IMR-90 (cell line): ENCODE results near the gene STK36. TPM values are rescaled to one million over a fixed set of nuclear protein-coding genes. Genes with fewer than 3 reads are reported as not detected.

Experiments used
- ATAC-seq: fragments of 200-7000 bp; cut with Tn5 transposase; 2 replicates; pipeline ENCODE4 v1.9.1; 2020; ENCODE audit warnings: low read depth, mild to moderate bottlenecking, moderate library complexity
- BruUV-seq: library from RNA; stranded (reverse); fragments of 400-500 nt; replicated peaks from 2 replicates; lab custom pipeline; 2021; lab: Mats Ljungman, UMichigan
- CTCF ChIA-PET: fragments of 300-600 bp; formaldehyde crosslinking; extraction: SDS; loops from one replicate; lab custom pipeline; 2021; ENCODE audit warnings: antibody characterized with exemption; lab: Yijun Ruan, JAX
- POLR2A ChIA-PET: fragments of 300-600 bp; sonication (Branson Sonifier 250); formaldehyde crosslinking; loops from one replicate; lab custom pipeline; 2022; ENCODE audit warnings: antibody characterized with exemption; ENCODE audit not compliant: unreplicated experiment; lab: Charles Lee
- DNase-seq: peaks from one replicate; pipeline ENCODE4 v3.0.0; 2013
- H2AFZ ChIP-seq: replicated peaks from 2 replicates; pipeline ENCODE3; 2013; ENCODE audit warnings: low read length, mild to moderate bottlenecking; ENCODE audit not compliant: poor library complexity
- H2AK5ac ChIP-seq: 2 replicates; pipeline ENCODE4 v1.6.1; 2013; ENCODE audit warnings: low read depth, low read length, inconsistent platforms
- H2AK9ac ChIP-seq: replicated peaks from 2 replicates; pipeline ENCODE3; 2013; ENCODE audit warnings: mild to moderate bottlenecking, low read depth, low read length, moderate library complexity; ENCODE audit not compliant: poor library complexity
- H2BK120ac ChIP-seq: 2 replicates; pipeline ENCODE4 v1.6.1; 2013; ENCODE audit warnings: low read depth, low read length, inconsistent platforms
- H2BK15ac ChIP-seq: 3 replicates; pipeline ENCODE4 v1.6.1; 2013; ENCODE audit warnings: low read depth, low read length, inconsistent platforms
- H2BK20ac ChIP-seq: 2 replicates; pipeline ENCODE4 v1.6.1; 2013; ENCODE audit warnings: low read depth, mild to moderate bottlenecking, inconsistent platforms, low read length, moderate library complexity
- H2BK5ac ChIP-seq: 2 replicates; pipeline ENCODE4 v1.6.1; 2013; ENCODE audit warnings: mild to moderate bottlenecking, low read depth, low read length, inconsistent platforms; ENCODE audit not compliant: poor library complexity, severe bottlenecking
- H3K14ac ChIP-seq: replicated peaks from 2 replicates; pipeline ENCODE4 v1.6.1; 2013; ENCODE audit warnings: low read depth, low read length, inconsistent platforms
- H3K18ac ChIP-seq: 2 replicates; pipeline ENCODE4 v1.6.1; 2013; ENCODE audit warnings: low read depth, low read length, control low read depth
- H3K23ac ChIP-seq: 2 replicates; pipeline ENCODE4 v1.6.1; 2013; ENCODE audit warnings: low read depth, low read length, inconsistent platforms
- H3K27ac ChIP-seq: 2 replicates; pipeline ENCODE4 v1.5.1; 2013; ENCODE audit warnings: mild to moderate bottlenecking, control low read depth, low read length; ENCODE audit not compliant: insufficient read depth
- H3K27me3 ChIP-seq: 2 replicates; pipeline ENCODE4 v1.6.1; 2013; ENCODE audit warnings: low read length; ENCODE audit not compliant: control insufficient read depth, insufficient read depth
- H3K36me3 ChIP-seq: 2 replicates; pipeline ENCODE4 v1.6.1; 2013; ENCODE audit warnings: low read length, mixed read lengths; ENCODE audit not compliant: control insufficient read depth, insufficient read depth
- H3K4ac ChIP-seq: 2 replicates; pipeline ENCODE4 v1.6.1; 2013; ENCODE audit warnings: low read depth, low read length, inconsistent platforms
- H3K4me1 ChIP-seq: 2 replicates; pipeline ENCODE4 v1.6.1; 2013; ENCODE audit warnings: low read length, mixed read lengths; ENCODE audit not compliant: control insufficient read depth, insufficient read depth
- H3K4me2 ChIP-seq: 2 replicates; pipeline ENCODE4 v1.6.1; 2013; ENCODE audit warnings: low read depth, mild to moderate bottlenecking, control low read depth, low read length, moderate library complexity
- H3K4me3 ChIP-seq: 2 replicates; pipeline ENCODE4 v1.5.1; 2013; ENCODE audit warnings: low read depth, mild to moderate bottlenecking, control low read depth, low read length, moderate library complexity; ENCODE audit not compliant: insufficient read depth
- H3K56ac ChIP-seq: 2 replicates; pipeline ENCODE4 v1.6.1; 2013; ENCODE audit warnings: low read length, inconsistent platforms; ENCODE audit not compliant: insufficient read depth; ENCODE audit errors: extremely low read depth
- H3K79me1 ChIP-seq, 2 experiments: 2 replicates each; pipeline ENCODE4 v1.6.1; 2013; ENCODE audit warnings: low read length in 2 of 2, inconsistent platforms in 1 of 2, low read depth in 1 of 2
- H3K9ac ChIP-seq: 2 replicates; pipeline ENCODE4 v1.6.1; 2013; ENCODE audit warnings: low read depth, low read length, control low read depth
- H3K9me1 ChIP-seq: 2 replicates; pipeline ENCODE4 v1.6.1; 2013; ENCODE audit warnings: low read length, inconsistent platforms; ENCODE audit not compliant: insufficient read depth
- H3K9me3 ChIP-seq: 2 replicates; pipeline ENCODE4 v1.6.1; 2013; ENCODE audit warnings: low read length; ENCODE audit not compliant: control insufficient read depth, insufficient read depth
- H4K20me1 ChIP-seq: 2 replicates; pipeline ENCODE4 v1.6.1; 2013; ENCODE audit warnings: low read length, inconsistent platforms; ENCODE audit not compliant: insufficient read depth
- H4K5ac ChIP-seq: 2 replicates; pipeline ENCODE4 v1.6.1; 2013; ENCODE audit warnings: mild to moderate bottlenecking, low read depth, low read length, control low read depth
- H4K8ac ChIP-seq, 2 experiments: 2 replicates each; pipeline ENCODE4 v1.6.1; 2013; ENCODE audit warnings: low read depth in 2 of 2, low read length in 2 of 2, control low read depth in 1 of 2, inconsistent platforms in 1 of 2
- H4K91ac ChIP-seq: 2 replicates; pipeline ENCODE4 v1.6.1; 2013; ENCODE audit warnings: low read depth, low read length, inconsistent platforms; ENCODE audit not compliant: insufficient read depth
- CEBPB ChIP-seq: IDR thresholded peaks from 2 replicates; pipeline ENCODE4 v1.6.1; 2012; ENCODE audit warnings: low read depth, low read length, improper control_type of control experiment
- CHD1 ChIP-seq: IDR thresholded peaks from 2 replicates; pipeline ENCODE4 v1.6.1; 2012; ENCODE audit warnings: low read depth, low read length, improper control_type of control experiment
- ELK1 ChIP-seq: fragments of 150-350 bp; IDR thresholded peaks from 2 replicates; pipeline ENCODE4 v1.6.1; 2016; ENCODE audit warnings: low read depth, mild to moderate bottlenecking, low read length, moderate library complexity, borderline replicate concordance
- FOS ChIP-seq: fragments of 150-350 bp; IDR thresholded peaks from 2 replicates; pipeline ENCODE4 v1.6.1; 2016; ENCODE audit warnings: low read depth, low read length
- MAFK ChIP-seq: IDR thresholded peaks from 2 replicates; pipeline ENCODE4 v1.6.1; 2012; ENCODE audit warnings: low read depth, low read length, improper control_type of control experiment
- MAZ ChIP-seq: IDR thresholded peaks from 2 replicates; pipeline ENCODE4 v1.6.1; 2012; ENCODE audit warnings: low read depth, mild to moderate bottlenecking, low read length, improper control_type of control experiment, moderate library complexity, borderline replicate concordance
- RAD21 ChIP-seq: IDR thresholded peaks from 2 replicates; pipeline ENCODE4 v1.6.1; 2012; ENCODE audit warnings: low read length, improper control_type of control experiment
- RCOR1 ChIP-seq: IDR thresholded peaks from 2 replicates; pipeline ENCODE4 v1.6.1; 2012; ENCODE audit warnings: mild to moderate bottlenecking, low read length, improper control_type of control experiment; ENCODE audit not compliant: insufficient replicate concordance
- SMC3 ChIP-seq: fragments of 150-350 bp; IDR thresholded peaks from 2 replicates; pipeline ENCODE4 v1.6.1; 2016; ENCODE audit warnings: low read depth, mild to moderate bottlenecking, antibody characterized with exemption, low read length, moderate library complexity
- USF2 ChIP-seq: fragments of 150-350 bp; IDR thresholded peaks from 2 replicates; pipeline ENCODE4 v1.6.1; 2017; ENCODE audit warnings: mild to moderate bottlenecking, antibody characterized with exemption, low read length, low read depth
- WGBS, 2 experiments: methylation state at CpG; one replicate each; pipeline versions ENCODE4 v1.1.5 to v1.1.7; 2013; ENCODE audit warnings: missing lambda C conversion rate in 2 of 2; ENCODE audit not compliant: insufficient read length in 1 of 2; ENCODE audit errors: extremely low coverage in 2 of 2; 5-methylcytosine and 5-hydroxymethylcytosine counted together
- dilution Hi-C: fragments of 300-500 bp; cut with HindIII; formaldehyde crosslinking; loops from one replicate; pipeline ENCODE4 v1.14.3; 2018; ENCODE audit warnings: low sequenced_read_pairs; ENCODE audit not compliant: unreplicated experiment
- in situ Hi-C: fragments of 300-500 bp; cut with MboI; formaldehyde crosslinking; loops from 3 replicates; pipeline ENCODE4 v1.14.3; 2019; ENCODE audit warnings: low sequenced_read_pairs, inconsistent platforms, mixed read lengths
- intact Hi-C: fragments of 100-400 bp; cut with micrococcal nuclease; formaldehyde crosslinking; loops from 2 replicates; pipeline ENCODE4 v1.10.0; 2022
- polyA plus RNA-seq, 3 experiments: library from polyadenylated mRNA; depleted of rRNA; stranded (reverse); fragments of >200 nt; gene quantifications; 2 replicates each; pipeline ENCODE4 v1.2.3, GENCODE V29; 2012; ENCODE audit warnings: low replicate concordance in 1 of 3
- total RNA-seq: library from RNA; depleted of rRNA; stranded (reverse); fragments of >200 nt; gene quantifications from 2 replicates; pipeline ENCODE4 v1.2.3, GENCODE V29; 2012

The STK36 gene
- total and polyA plus RNA-seq, 2 of the 4 experiments (the other 2 are of a cell fraction) = 17.6 to 44.5 TPM

- H2BK120ac ChIP-seq = no peak overlapping the region
- H4K91ac ChIP-seq = no peak overlapping the region
- H2AK9ac ChIP-seq = no peak overlapping the region
- H2BK5ac ChIP-seq = no peak overlapping the region
- H2AK5ac ChIP-seq = no peak overlapping the region
- no peaks in the 10 kb centered on the region for H3K4me1 ChIP-seq
- H3K9me3 ChIP-seq = no peaks in the 10 kb centered on the region
- H3K56ac ChIP-seq = no peak overlapping the region
- no peak overlapping the region for H2AFZ ChIP-seq
- peaks cover under 1% of the 10 kb centered on the region; the same call in 1 of the 2 replicates for H3K9me1 ChIP-seq
- dilution Hi-C loops = no loop called here
- WGBS, 2 experiments = 95% methylated on average over 10 of the region's 18 CpGs; no CpG with 5 or more reads in 1 of the 2 experiments
- H3K4me2 ChIP-seq = no peak overlapping the region
- H3K27me3 ChIP-seq = no peaks in the 10 kb centered on the region
- no peak overlapping the region for H3K4ac ChIP-seq
- H3K14ac ChIP-seq = no peak overlapping the region
- DNase-seq = no peak
- intact Hi-C loops = loop anchor here (10.0 kb wide), 1 partner anchor 167 kb away; no protein-coding TSS in a partner anchor
- ChIA-PET POLR2A (no interaction called here), CTCF (no interaction called here)
- no peak overlapping the region for H2BK15ac ChIP-seq
- peaks cover 69% of the 10 kb centered on the region for H3K36me3 ChIP-seq
- no peak overlapping the region for H4K5ac ChIP-seq
- H4K8ac ChIP-seq = no peak overlapping the region
- BruUV-seq = TSS peak; percentile 55
- no peak overlapping the region for H3K18ac ChIP-seq
- H3K27ac ChIP-seq = no peak overlapping the region
- no peak overlapping the region for H3K23ac ChIP-seq
- no peak overlapping the region for H3K4me3 ChIP-seq
- H4K20me1 ChIP-seq = no peaks in the 10 kb centered on the region; the same call in 1 of the 2 replicates
- in situ Hi-C loops = no loop called here
- H3K9ac ChIP-seq = no peak overlapping the region
- peaks cover 4% of the 10 kb centered on the region in 2 experiments; a peak in 3 of 4 replicates for H3K79me1 ChIP-seq
- ATAC-seq = no peak
- TF ChIP-seq RAD21 = no peak
- no peak for TF ChIP-seq ELK1
- TF ChIP-seq USF2 = no peak
- TF ChIP-seq FOS = no peak
- TF ChIP-seq SMC3 = no peak
- no peak for TF ChIP-seq CEBPB
- TF ChIP-seq RCOR1 = no peak
- TF ChIP-seq MAFK = no peak
- no peak for TF ChIP-seq CHD1
- no peak for TF ChIP-seq MAZ
- H2BK20ac ChIP-seq = no peak overlapping the region
Measured at GRCh38 chr2:218642121-218642656, 29.7 kb upstream of the STK36 start.
